H9 (cell line): Measurements from ENCODE around the gene TMEM240. TPM values are rescaled to one million over a fixed set of nuclear protein-coding genes. Genes with fewer than 3 reads are reported as not detected.
A peak's percentile ranks its signal among the peaks of the same experiment; 100 is the strongest.

Source experiments
- DNase-seq: peaks from one replicate; pipeline ENCODE4 v3.0.0-alpha.2; 2017
- H2AFZ ChIP-seq: one replicate; pipeline ENCODE4 v1.6.1; 2013; ENCODE audit warnings: mild to moderate bottlenecking, low read length, control low read depth, moderate library complexity
- H2AK5ac ChIP-seq: 2 replicates; pipeline ENCODE4 v1.6.1; 2013; ENCODE audit warnings: low read length, control low read depth, mixed read lengths; ENCODE audit not compliant: insufficient read length
- H2BK120ac ChIP-seq: one replicate; pipeline ENCODE4 v1.6.1; 2013; ENCODE audit warnings: low read depth, mild to moderate bottlenecking, low read length, control low read depth, inconsistent platforms; ENCODE audit not compliant: poor library complexity, severe bottlenecking
- H2BK12ac ChIP-seq: 2 replicates; pipeline ENCODE4 v1.6.1; 2013; ENCODE audit warnings: low read length, control low read depth, mixed read lengths, low read depth; ENCODE audit not compliant: insufficient read length
- H2BK15ac ChIP-seq: 2 replicates; pipeline ENCODE4 v1.6.1; 2013; ENCODE audit warnings: low read depth, low read length, control low read depth
- H2BK20ac ChIP-seq: one replicate; pipeline ENCODE4 v1.6.1; 2013; ENCODE audit warnings: low read depth, mild to moderate bottlenecking, low read length, control low read depth, inconsistent platforms; ENCODE audit not compliant: poor library complexity, severe bottlenecking
- H2BK5ac ChIP-seq: 2 replicates; pipeline ENCODE4 v1.6.1; 2013; ENCODE audit warnings: low read length, control low read depth, mixed read lengths; ENCODE audit not compliant: insufficient read length
- H3K14ac ChIP-seq: 2 replicates; pipeline ENCODE4 v1.6.1; 2013; ENCODE audit warnings: low read length, control low read depth; ENCODE audit not compliant: insufficient read depth
- H3K18ac ChIP-seq: 2 replicates; pipeline ENCODE4 v1.6.1; 2013; ENCODE audit warnings: low read depth, mild to moderate bottlenecking, mixed read lengths, low read length, control low read depth; ENCODE audit not compliant: insufficient read length
- H3K23ac ChIP-seq: 2 replicates; pipeline ENCODE4 v1.6.1; 2013; ENCODE audit warnings: low read length, control low read depth, mixed read lengths, low read depth; ENCODE audit not compliant: insufficient read length
- H3K23me2 ChIP-seq: 2 replicates; pipeline ENCODE4 v1.6.1; 2013; ENCODE audit warnings: low read depth, mild to moderate bottlenecking, mixed read lengths, low read length, control low read depth; ENCODE audit not compliant: insufficient read length, poor library complexity, severe bottlenecking
- H3K27ac ChIP-seq: 2 replicates; pipeline ENCODE4 v1.5.1; 2013; ENCODE audit warnings: low read length, control low read depth, mixed read lengths, low read depth; ENCODE audit not compliant: insufficient read length
- H3K27me3 ChIP-seq: 2 replicates; pipeline ENCODE4 v1.6.1; 2013; ENCODE audit warnings: low read length, control low read depth, inconsistent platforms; ENCODE audit not compliant: insufficient read depth
- H3K4ac ChIP-seq: 2 replicates; pipeline ENCODE4 v1.6.1; 2013; ENCODE audit warnings: low read depth, mild to moderate bottlenecking, control low read depth, inconsistent platforms, low read length, moderate library complexity
- H3K4me1 ChIP-seq: 2 replicates; pipeline ENCODE4 v1.6.1; 2013; ENCODE audit warnings: low read length, control low read depth, inconsistent platforms; ENCODE audit not compliant: insufficient read depth
- H3K4me2 ChIP-seq: 2 replicates; pipeline ENCODE4 v1.6.1; 2013; ENCODE audit warnings: low read length, control low read depth, mixed read lengths; ENCODE audit not compliant: insufficient read length, insufficient read depth
- H3K56ac ChIP-seq: 2 replicates; pipeline ENCODE4 v1.6.1; 2013; ENCODE audit warnings: low read depth, mild to moderate bottlenecking, mixed read lengths, low read length, control low read depth; ENCODE audit not compliant: insufficient read length
- H3K79me1 ChIP-seq: 2 replicates; pipeline ENCODE4 v1.6.1; 2013; ENCODE audit warnings: low read depth, mild to moderate bottlenecking, moderate library complexity, low read length, control low read depth, inconsistent platforms; ENCODE audit not compliant: insufficient read depth, poor library complexity, severe bottlenecking
- H3K79me2 ChIP-seq: 2 replicates; pipeline ENCODE4 v1.6.1; 2013; ENCODE audit warnings: low read length, control low read depth, inconsistent platforms; ENCODE audit not compliant: insufficient read depth
- H3K9ac ChIP-seq: 2 replicates; pipeline ENCODE4 v1.6.1; 2013; ENCODE audit warnings: low read length, control low read depth, mixed read lengths; ENCODE audit not compliant: insufficient read length; ENCODE audit errors: extremely low read depth
- H3K9me3 ChIP-seq: one replicate; pipeline ENCODE4 v1.6.1; 2013; ENCODE audit warnings: low read depth, low read length, inconsistent platforms; ENCODE audit not compliant: control insufficient read depth
- H3T11ph ChIP-seq: one replicate; pipeline ENCODE4 v1.6.1; 2013; ENCODE audit warnings: mild to moderate bottlenecking, low read length, control low read depth, inconsistent platforms
- H4K20me1 ChIP-seq: one replicate; pipeline ENCODE4 v1.6.1; 2013; ENCODE audit not compliant: control insufficient read depth, insufficient read length, insufficient read depth
- H4K5ac ChIP-seq: 2 replicates; pipeline ENCODE4 v1.6.1; 2013; ENCODE audit warnings: low read depth, mild to moderate bottlenecking, mixed read lengths, low read length, control low read depth; ENCODE audit not compliant: insufficient read length
- H4K8ac ChIP-seq: replicated peaks from 2 replicates; pipeline ENCODE4 v1.6.1; 2013; ENCODE audit warnings: low read length, control low read depth, mixed read lengths, low read depth; ENCODE audit not compliant: insufficient read length
- H4K91ac ChIP-seq: 2 replicates; pipeline ENCODE4 v1.6.1; 2013; ENCODE audit warnings: low read depth, mild to moderate bottlenecking, moderate library complexity, mixed read lengths, low read length, control low read depth; ENCODE audit not compliant: insufficient read length
- H3K27ac Mint-ChIP-seq, 3 experiments: 2 replicates in 2 of 3; 3 replicates in 1 of 3; pipeline ENCODE4 v1.8.0; 2020 to 2021; ENCODE audit warnings: mixed read lengths in 3 of 3, mild to moderate bottlenecking in 1 of 3, moderate library complexity in 1 of 3
- H3K27me3 Mint-ChIP-seq: 2 replicates; pipeline ENCODE4 v1.8.0; 2021; ENCODE audit warnings: low read depth, mild to moderate bottlenecking, moderate library complexity, mixed read lengths
- H3K36me3 Mint-ChIP-seq, 3 experiments: 2 replicates in 2 of 3; 3 replicates in 1 of 3; pipeline ENCODE4 v1.8.0; 2020 to 2021; ENCODE audit warnings: low read depth in 3 of 3, mixed read lengths in 3 of 3; ENCODE audit not compliant: insufficient read depth in 1 of 3
- H3K4me1 Mint-ChIP-seq, 2 experiments: 2 replicates each; pipeline ENCODE4 v1.8.0; 2020; ENCODE audit warnings: mixed read lengths in 2 of 2
- H3K4me3 Mint-ChIP-seq, 2 experiments: 2 replicates in 1 of 2; 3 replicates in 1 of 2; pipeline ENCODE4 v1.8.0; 2020 to 2021; ENCODE audit warnings: mild to moderate bottlenecking in 2 of 2, mixed read lengths in 2 of 2, moderate library complexity in 1 of 2
- H3K9me3 Mint-ChIP-seq, 2 experiments: 2 replicates in 1 of 2; 3 replicates in 1 of 2; pipeline ENCODE4 v1.8.0; 2020; ENCODE audit warnings: mild to moderate bottlenecking in 2 of 2, mixed read lengths in 2 of 2, moderate library complexity in 1 of 2
- CTCF ChIP-seq: fragments of 200-600 bp; sonication (generic); conservative IDR thresholded peaks from 3 replicates; pipeline ENCODE4 v1.8.0; 2021; ENCODE audit warnings: antibody characterized with exemption, mild to moderate bottlenecking
- WGBS: extraction: QIAGEN DNeasy Blood & Tissue Kit; methylation state at CpG from one replicate; pipeline ENCODE4 v1.1.7; 2013; ENCODE audit warnings: missing lambda C conversion rate, low lambda C conversion rate, mixed read lengths; ENCODE audit not compliant: insufficient read length; ENCODE audit errors: extremely low coverage; 5-methylcytosine and 5-hydroxymethylcytosine counted together
- total RNA-seq: library from RNA; stranded (reverse); gene quantifications from 2 replicates; pipeline ENCODE4 v1.2.1, GENCODE V29; 2021

TMEM240 gene
- total RNA-seq, 1 experiment from 2014 or later = 8.7 TPM

GRCh38 chr1:1551524-1552262 is 11.3 kb upstream of the TMEM240 start:
- H3K27ac ChIP-seq = no peak overlapping the region
- no peaks in the 10 kb centered on the region; the same call in 1 of the 2 replicates for H3K27me3 Mint-ChIP-seq

More at GRCh38 chr1:1551524-1552262, 11.3 kb upstream of the TMEM240 start:
- no peak overlapping the region for H3K4me3 Mint-ChIP-seq
- H3K4me1 Mint-ChIP-seq = no peaks in the 10 kb centered on the region
- Histone ChIP-seq H3K27me3 (no peaks in the 10 kb centered on the region), H4K91ac (no peak overlapping the region), H3K14ac (no peak overlapping the region), H2AK5ac (no peak overlapping the region), H4K5ac (no peak overlapping the region), H3K4ac (no peak overlapping the region), H3K18ac (no peak overlapping the region), H3T11ph (no peak overlapping the region), H4K20me1 (no peaks in the 10 kb centered on the region), H3K4me2 (no peak overlapping the region), H3K23ac (no peak overlapping the region), H3K9me3 (no peaks in the 10 kb centered on the region), H2BK5ac (no peak overlapping the region), H3K56ac (no peak overlapping the region), H2BK12ac (no peak overlapping the region), H3K9ac (no peak overlapping the region), H3K4me1 (no peaks in the 10 kb centered on the region), H2AFZ (no peak overlapping the region), H2BK15ac (no peak overlapping the region), H2BK20ac (no peak overlapping the region), H3K23me2 (no peaks in the 10 kb centered on the region), H4K8ac (no peak overlapping the region), H3K79me2 (no peaks in the 10 kb centered on the region), H3K79me1 (no peaks in the 10 kb centered on the region), H2BK120ac (no peak overlapping the region)
- H3K36me3 Mint-ChIP-seq = peaks cover 0 to 15% (median 13%) of the 10 kb centered on the region in 3 experiments; a peak in 5 of 7 replicates
- H3K27ac Mint-ChIP-seq = peak overlapping the region in 2 of 3 experiments; percentile 49 to 76; a peak in 5 of 7 replicates
- TF ChIP-seq CTCF = no peak
- DNase-seq = no peak
- no peaks in the 10 kb centered on the region for H3K9me3 Mint-ChIP-seq
- WGBS = no CpG with 5 or more reads among the region's 33 CpGs
